Effector memory CD4-positive, alpha-beta T cell (primary cell): ENCODE data around the gene PET100.

Experiments used
- DNase-seq, 3 donors: peaks; one replicate each; pipeline ENCODE4 v3.0.0-alpha.2; 2020
- H3K27ac ChIP-seq: 2 replicates; pipeline ENCODE4 v1.7.0; 2013; ENCODE audit warnings: mild to moderate bottlenecking, low read length, moderate library complexity; ENCODE audit not compliant: insufficient read depth, poor library complexity, severe bottlenecking
- H3K27me3 ChIP-seq: replicated peaks from 2 replicates; pipeline ENCODE4 v1.7.0; 2013; ENCODE audit warnings: mild to moderate bottlenecking, low read length; ENCODE audit not compliant: insufficient read depth, control insufficient read depth, poor library complexity, severe bottlenecking
- H3K36me3 ChIP-seq: 2 replicates; pipeline ENCODE4 v1.7.0; 2013; ENCODE audit warnings: mild to moderate bottlenecking, low read length, moderate library complexity; ENCODE audit not compliant: control insufficient read depth, insufficient read depth
- H3K4me1 ChIP-seq: 2 replicates; pipeline ENCODE4 v1.7.0; 2013; ENCODE audit warnings: low read length, mild to moderate bottlenecking; ENCODE audit not compliant: control insufficient read depth, insufficient read depth, poor library complexity, severe bottlenecking
- H3K4me3 ChIP-seq: 2 replicates; pipeline ENCODE4 v1.7.0; 2013; ENCODE audit warnings: low read length, low read depth, mild to moderate bottlenecking; ENCODE audit not compliant: insufficient read depth, poor library complexity, severe bottlenecking
- H3K9me3 ChIP-seq: 2 replicates; pipeline ENCODE4 v1.7.0; 2013; ENCODE audit warnings: mild to moderate bottlenecking, low read length, moderate library complexity; ENCODE audit not compliant: control insufficient read depth

The PET100 gene

GRCh38 chr19:7678971-7679751 is 49.6 kb downstream of the PET100 start:
- H3K9me3 ChIP-seq = no peaks in the 10 kb centered on the region
- no peaks in the 10 kb centered on the region for H3K27me3 ChIP-seq
- H3K36me3 ChIP-seq = peaks cover 7% of the 10 kb centered on the region
- DNase-seq = peak; percentile 50 to 60 (median 51)
- no peak overlapping the region for H3K4me3 ChIP-seq
- H3K27ac ChIP-seq = no peak overlapping the region
- peaks cover 37% of the 10 kb centered on the region for H3K4me1 ChIP-seq

- Histone ChIP-seq H3K27ac (no peak overlapping the region), H3K36me3 (peaks cover 7% of the 10 kb centered on the region), H3K27me3 (no peaks in the 10 kb centered on the region), H3K4me3 (peak overlapping the region; percentile 99), H3K9me3 (no peaks in the 10 kb centered on the region), H3K4me1 (peaks cover 37% of the 10 kb centered on the region)
- no peak for DNase-seq
Observed at GRCh38 chr19:7679771-7680605, 50.4 kb downstream of the PET100 start.

DNA sequence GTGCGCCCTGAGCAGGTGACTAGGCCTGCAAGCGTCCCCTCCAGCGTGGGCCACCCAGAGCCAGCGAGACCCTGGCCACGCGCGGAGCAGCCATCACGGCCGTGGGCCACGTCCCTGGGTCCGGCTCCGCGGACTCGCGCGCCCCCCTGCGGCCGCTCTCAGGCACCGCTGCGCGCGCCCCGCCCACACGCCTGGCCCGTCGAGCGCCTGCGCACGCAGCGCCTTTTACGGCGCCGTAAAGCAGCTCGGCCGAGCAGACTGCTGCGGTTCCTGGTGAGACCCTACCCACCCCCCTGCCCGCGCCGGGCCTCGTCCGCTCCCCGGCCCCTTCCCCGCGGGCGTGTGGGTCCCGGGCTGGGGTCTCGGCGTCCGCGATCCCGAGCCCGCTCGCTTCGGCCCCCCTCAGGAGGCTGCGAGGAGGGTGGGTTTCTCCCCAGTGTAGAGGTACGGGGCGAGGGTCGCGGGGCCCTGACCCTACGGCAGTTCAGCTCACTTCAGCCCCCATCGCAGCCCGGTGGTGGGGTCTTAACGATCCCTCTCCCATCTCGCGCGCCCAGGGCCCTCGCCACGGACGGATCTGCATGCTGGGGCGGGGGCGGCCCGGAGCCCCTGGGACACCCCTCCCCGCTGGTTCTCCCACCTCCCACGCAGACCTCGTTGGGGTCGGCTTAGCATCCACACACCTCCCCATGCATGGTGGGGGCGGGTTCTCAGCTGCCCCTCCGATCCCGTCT is 51.2 kb downstream of the PET100 start, which contains the start of gene TRAPPC5:
TSS of gene TRAPPC5 (plus strand) at position 228 of the 734 bp plus-strand sequence. CDS start 1,421 bp downstream, outside the sequence.
- Histone ChIP-seq H3K36me3 (peaks cover 7% of the 10 kb centered on the region), H3K9me3 (no peaks in the 10 kb centered on the region), H3K4me1 (peaks cover 37% of the 10 kb centered on the region), H3K4me3 (peak within 1 kb of the TSS; percentile 99), H3K27me3 (no peaks in the 10 kb centered on the region), H3K27ac (peak within 1 kb of the TSS; percentile 91)
- DNase-seq = peak; percentile 75 to 79 (median 75)
